Measurements from ENCODE around the gene GLIS2.

Gene GLIS2

GRCh38 chr16:4291699-4292098, 24.2 kb upstream of the GLIS2 start:
- TF ChIP-seq CTCF (conservative IDR thresholded peaks at IDR 0.05; ENCODE audit: low read length) (no peak), EZH2phosphoT487 (IDR thresholded peaks at IDR 0.05; ENCODE audit: borderline replicate concordance) (no peak)
- H3K36me3 ChIP-seq (ENCODE audit: insufficient read depth, low read length): no peaks in the 10 kb centered on the region
- no peak overlapping the region for H3K4me3 ChIP-seq (ENCODE audit: low read length, poor library complexity, severe bottlenecking)
- H2AFZ ChIP-seq (ENCODE audit: low read length): no peak overlapping the region
- no peaks in the 10 kb centered on the region for H4K20me1 ChIP-seq (ENCODE audit: insufficient read depth, low read length, poor library complexity, severe bottlenecking)
- H3F3A ChIP-seq (ENCODE audit: low read depth): no peaks in the 10 kb centered on the region
- no peaks in the 10 kb centered on the region for H3K4me1 ChIP-seq (ENCODE audit: insufficient read depth, low read length, poor library complexity, severe bottlenecking)
- no peak overlapping the region for H3K9ac ChIP-seq (ENCODE audit: low read depth, low read length, poor library complexity, severe bottlenecking)
- H3K4me2 ChIP-seq (ENCODE audit: low read depth, low read length, poor library complexity, severe bottlenecking): no peak overlapping the region
- H3K9me3 ChIP-seq (ENCODE audit: insufficient read depth, low read depth, low read length): no peaks in the 10 kb centered on the region
- no peaks in the 10 kb centered on the region for H3K79me2 ChIP-seq (ENCODE audit: insufficient read depth, low read length)
- H3K9me2 ChIP-seq (replicated peaks; ENCODE audit: low read depth, low read length): no peaks in the 10 kb centered on the region
- H3K27me3 ChIP-seq (ENCODE audit: insufficient read depth, low read length, poor library complexity, severe bottlenecking): no peaks in the 10 kb centered on the region

GRCh38 chr16:4293181-4293716, 22.6 kb upstream of the GLIS2 start:
- Histone ChIP-seq H3K4me2 (ENCODE audit: low read depth, low read length, poor library complexity, severe bottlenecking) (no peak overlapping the region), H2AFZ (ENCODE audit: low read length) (no peak overlapping the region), H3K9me3 (ENCODE audit: insufficient read depth, low read depth, low read length) (no peaks in the 10 kb centered on the region), H3K9ac (ENCODE audit: low read depth, low read length, poor library complexity, severe bottlenecking) (no peak overlapping the region), H3F3A (ENCODE audit: low read depth) (no peaks in the 10 kb centered on the region), H3K4me3 (ENCODE audit: low read length, poor library complexity, severe bottlenecking) (no peak overlapping the region), H3K27me3 (ENCODE audit: insufficient read depth, low read length, poor library complexity, severe bottlenecking) (no peaks in the 10 kb centered on the region), H4K20me1 (ENCODE audit: insufficient read depth, low read length, poor library complexity, severe bottlenecking) (no peaks in the 10 kb centered on the region), H3K9me2 (replicated peaks; ENCODE audit: low read depth, low read length) (no peaks in the 10 kb centered on the region), H3K4me1 (ENCODE audit: insufficient read depth, low read length, poor library complexity, severe bottlenecking) (no peaks in the 10 kb centered on the region), H3K79me2 (ENCODE audit: insufficient read depth, low read length) (no peaks in the 10 kb centered on the region), H3K36me3 (ENCODE audit: insufficient read depth, low read length) (no peaks in the 10 kb centered on the region)
- no peak for TF ChIP-seq EZH2phosphoT487 (IDR thresholded peaks at IDR 0.05; ENCODE audit: borderline replicate concordance)
- TF ChIP-seq CTCF (conservative IDR thresholded peaks at IDR 0.05; ENCODE audit: low read length): no peak

GRCh38 chr16:4293822-4294457, 21.9 kb upstream of the GLIS2 start:
- no peaks in the 10 kb centered on the region for H4K20me1 ChIP-seq (ENCODE audit: insufficient read depth, low read length, poor library complexity, severe bottlenecking)
- no peaks in the 10 kb centered on the region for H3K9me2 ChIP-seq (replicated peaks; ENCODE audit: low read depth, low read length)
- H3K4me1 ChIP-seq (ENCODE audit: insufficient read depth, low read length, poor library complexity, severe bottlenecking): no peaks in the 10 kb centered on the region
- H3F3A ChIP-seq (ENCODE audit: low read depth): no peaks in the 10 kb centered on the region
- no peaks in the 10 kb centered on the region for H3K36me3 ChIP-seq (ENCODE audit: insufficient read depth, low read length)
- H3K27me3 ChIP-seq (ENCODE audit: insufficient read depth, low read length, poor library complexity, severe bottlenecking): no peaks in the 10 kb centered on the region
- TF ChIP-seq CTCF (conservative IDR thresholded peaks at IDR 0.05; ENCODE audit: low read length): no peak
- no peak for TF ChIP-seq EZH2phosphoT487 (IDR thresholded peaks at IDR 0.05; ENCODE audit: borderline replicate concordance)
- no peaks in the 10 kb centered on the region for H3K79me2 ChIP-seq (ENCODE audit: insufficient read depth, low read length)
- H2AFZ ChIP-seq (ENCODE audit: low read length): no peak overlapping the region
- no peak overlapping the region for H3K4me2 ChIP-seq (ENCODE audit: low read depth, low read length, poor library complexity, severe bottlenecking)
- no peak overlapping the region for H3K9ac ChIP-seq (ENCODE audit: low read depth, low read length, poor library complexity, severe bottlenecking)
- no peak overlapping the region for H3K4me3 ChIP-seq (ENCODE audit: low read length, poor library complexity, severe bottlenecking)
- no peaks in the 10 kb centered on the region for H3K9me3 ChIP-seq (ENCODE audit: insufficient read depth, low read depth, low read length)

Data from Loucy (cell line).